Stomach (tissue), 9 donors: Measurements from ENCODE around the gene ATG10. TPM values are rescaled to one million over a fixed set of nuclear protein-coding genes. Genes with fewer than 3 reads are reported as not detected.

Experiments used
- DNase-seq, 2 donors: peaks; one replicate each; pipeline versions ENCODE4 v3.0.0 to v3.0.0-alpha.2; 2013 to 2019
- H3K27ac ChIP-seq, 5 donors: fragments of 200-600 bp in 4 of 5; sonication (generic) in 4 of 5; one replicate each; pipeline ENCODE4 v1.5.1; 2013 to 2019; ENCODE audit warnings: mild to moderate bottlenecking in 1 of 5, moderate library complexity in 1 of 5
- H3K27me3 ChIP-seq, 3 donors: fragments of 200-600 bp; sonication (generic); one replicate each; pipeline ENCODE4 v1.5.1; 2017 to 2019; ENCODE audit warnings: mixed run types in 1 of 3
- H3K36me3 ChIP-seq, 4 donors: fragments of 200-600 bp; sonication (generic); 1 replicate in 3 of 4; 2 replicates in 1 of 4; pipeline ENCODE4 v1.5.1; 2016 to 2019
- H3K4me1 ChIP-seq, 4 donors: fragments of 200-600 bp; sonication (generic); one replicate each; pipeline ENCODE4 v1.5.1; 2016 to 2019
- H3K4me3 ChIP-seq, 4 donors: fragments of 200-600 bp; sonication (generic) in 3 of 4; one replicate each; pipeline ENCODE4 v1.5.1; 2016 to 2019; ENCODE audit warnings: mild to moderate bottlenecking in 1 of 4
- H3K9me3 ChIP-seq, 4 donors: fragments of 200-600 bp; sonication (generic); one replicate each; pipeline ENCODE4 v1.5.1; 2016 to 2019
- EP300 ChIP-seq: sonication (generic); formaldehyde crosslinking; IDR thresholded peaks from one replicate; pipeline ENCODE4 v1.6.1; 2017; ENCODE audit warnings: antibody characterized with exemption
- POLR2A ChIP-seq, 4 donors: fragments of 450-650 bp; IDR thresholded peaks; one replicate each; pipeline ENCODE4 v1.6.1; 2016; ENCODE audit warnings: antibody characterized with exemption in 4 of 4, control low read depth in 2 of 4, mild to moderate bottlenecking in 1 of 4, moderate library complexity in 1 of 4
- POLR2AphosphoS5 ChIP-seq, 3 donors: sonication (generic); formaldehyde crosslinking; IDR thresholded peaks; one replicate each; pipeline ENCODE4 v1.6.1; 2016; ENCODE audit warnings: antibody characterized with exemption in 3 of 3
- WGBS, 5 donors: extraction: QIAGEN DNeasy Blood & Tissue Kit in 3 of 5; methylation state at CpG; one replicate each; pipeline versions ENCODE4 v1.1.5 to v1.1.7; 2013 to 2018; 5-methylcytosine and 5-hydroxymethylcytosine counted together
- intact Hi-C: fragments of 100-400 bp; cut with DNase I; formaldehyde crosslinking; loops from one replicate; pipeline ENCODE4 v1.15.1; 2023; ENCODE audit warnings: low total_unique reads
- polyA plus RNA-seq, 3 donors: library from polyadenylated mRNA; stranded (reverse); fragments of 200-250 nt; gene quantifications; one replicate each; pipeline ENCODE4 v1.2.3, GENCODE V29; 2013
- total RNA-seq, 5 donors: library from RNA; depleted of rRNA; stranded (reverse); fragments of >200 nt; gene quantifications; one replicate each; pipeline versions ENCODE4 v1.1.0 to v1.2.3, GENCODE V29; 2014 to 2016
- TF ChIP-seq, protein P1 (sequence below), 7 experiments: fragments of 450-650 bp in 4 of 7; fragments of 200-600 bp in 3 of 7; sonication (generic) in 3 of 7; IDR thresholded peaks; one replicate each; pipeline ENCODE4 v1.5.1; 2016 to 2019; ENCODE audit warnings: antibody characterized with exemption in 7 of 7, control low read depth in 2 of 7, mild to moderate bottlenecking in 1 of 7
- donor health status: healthy with polysubstance abuse.
- donor health status: Bipolar disorder and iron deficiency.
- donor health status: healthy.

The ATG10 gene
- total and polyA plus RNA-seq, 8 donors = 0.58 to 16.5 (median 4.3) TPM

DNA sequence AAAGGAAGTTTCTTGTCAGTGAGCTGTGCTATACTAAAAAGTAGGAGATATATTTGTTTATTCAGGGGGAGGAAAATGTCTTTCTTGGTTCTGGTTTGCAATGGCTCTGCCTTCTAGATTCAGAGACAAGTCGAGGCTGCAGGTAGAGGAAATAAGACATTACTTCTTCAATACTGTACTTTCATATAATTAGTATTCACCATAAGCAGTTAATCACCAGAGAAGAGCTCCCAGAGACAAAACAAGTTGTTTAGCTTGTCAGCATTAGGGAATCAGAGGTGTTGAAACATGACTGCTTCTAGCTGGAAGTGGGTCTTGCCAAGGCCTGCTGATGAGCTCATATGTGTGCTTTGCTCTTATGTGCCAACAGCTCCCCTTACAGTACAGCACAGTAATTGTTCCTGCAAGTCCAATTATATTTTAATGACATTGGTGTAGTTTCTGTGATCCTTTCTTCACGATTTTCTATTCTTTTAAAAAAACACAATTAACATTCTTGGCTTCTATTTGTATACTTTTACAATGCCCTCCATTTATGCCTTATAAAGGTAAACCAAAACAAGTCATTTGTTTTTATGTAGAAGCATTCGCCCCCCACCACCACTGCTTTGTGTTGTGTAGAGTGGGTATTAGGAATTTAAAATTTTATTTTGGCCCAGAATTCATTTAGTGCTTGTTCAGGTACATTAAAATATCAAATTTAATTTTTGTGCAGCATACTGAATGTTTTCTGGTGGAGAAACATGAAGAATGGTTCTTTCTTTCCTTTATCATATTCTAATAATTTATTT lies 194.1 kb downstream of the ATG10 start:
- no peaks in the 10 kb centered on the region for H3K36me3 ChIP-seq
- DNase-seq = peak; percentile 65 to 95
- TF ChIP-seq POLR2A (IDR thresholded peaks at IDR 0.05) = no peak
- TF ChIP-seq POLR2AphosphoS5 (IDR thresholded peaks at IDR 0.05) = peak; percentile 18 to 79 (median 46)
- TF ChIP-seq, protein P1, sequence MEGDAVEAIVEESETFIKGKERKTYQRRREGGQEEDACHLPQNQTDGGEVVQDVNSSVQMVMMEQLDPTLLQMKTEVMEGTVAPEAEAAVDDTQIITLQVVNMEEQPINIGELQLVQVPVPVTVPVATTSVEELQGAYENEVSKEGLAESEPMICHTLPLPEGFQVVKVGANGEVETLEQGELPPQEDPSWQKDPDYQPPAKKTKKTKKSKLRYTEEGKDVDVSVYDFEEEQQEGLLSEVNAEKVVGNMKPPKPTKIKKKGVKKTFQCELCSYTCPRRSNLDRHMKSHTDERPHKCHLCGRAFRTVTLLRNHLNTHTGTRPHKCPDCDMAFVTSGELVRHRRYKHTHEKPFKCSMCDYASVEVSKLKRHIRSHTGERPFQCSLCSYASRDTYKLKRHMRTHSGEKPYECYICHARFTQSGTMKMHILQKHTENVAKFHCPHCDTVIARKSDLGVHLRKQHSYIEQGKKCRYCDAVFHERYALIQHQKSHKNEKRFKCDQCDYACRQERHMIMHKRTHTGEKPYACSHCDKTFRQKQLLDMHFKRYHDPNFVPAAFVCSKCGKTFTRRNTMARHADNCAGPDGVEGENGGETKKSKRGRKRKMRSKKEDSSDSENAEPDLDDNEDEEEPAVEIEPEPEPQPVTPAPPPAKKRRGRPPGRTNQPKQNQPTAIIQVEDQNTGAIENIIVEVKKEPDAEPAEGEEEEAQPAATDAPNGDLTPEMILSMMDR (IDR thresholded peaks at IDR 0.05) = peak in 5 of 7 experiments; percentile 52 to 67 (median 64)
- no peak for TF ChIP-seq EP300
- 44 to 54% (median 52%) methylated on average over 3 of the region's 3 CpGs for WGBS, 5 donors
- H3K27me3 ChIP-seq = no peaks in the 10 kb centered on the region
- intact Hi-C loops = loop anchor here (5.0 to 10.0 kb wide), 3 partner anchors 411 to 739 kb away; partner anchors contain the start of gene SSBP2
- H3K4me3 ChIP-seq = no peak overlapping the region
- peaks cover 5 to 36% (median 26%) of the 10 kb centered on the region in 4 donors for H3K4me1 ChIP-seq
- no peaks in the 10 kb centered on the region for H3K9me3 ChIP-seq
- H3K27ac ChIP-seq = peak overlapping the region in 3 of 5 donors; percentile 38 to 52 (median 40)

DNA sequence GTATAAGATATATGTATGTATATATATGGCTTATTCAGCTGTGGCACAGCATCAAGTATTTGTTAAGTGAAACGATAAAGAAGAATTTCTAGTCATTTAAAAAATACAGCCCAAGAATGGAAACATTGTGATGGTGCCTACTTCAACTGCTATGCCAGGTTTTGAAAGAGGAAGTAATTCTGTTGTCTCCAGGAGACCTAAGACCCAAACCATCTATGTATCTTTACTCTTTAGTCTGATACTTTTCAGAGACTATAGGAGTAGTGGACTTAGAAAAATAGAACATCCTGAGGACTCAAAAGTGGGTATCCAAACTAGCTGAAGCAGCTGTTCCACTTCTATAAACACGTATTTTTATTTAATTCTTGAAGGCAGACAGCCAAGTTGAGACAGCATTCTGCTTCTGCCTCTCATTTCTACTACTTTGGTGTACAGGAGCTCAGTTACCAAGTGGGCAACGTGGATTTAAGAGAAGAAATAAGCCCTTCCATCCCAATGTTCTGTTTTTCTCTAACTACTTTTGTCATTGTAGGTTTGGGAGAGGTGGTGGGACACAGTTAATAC lies 195.6 kb downstream of the ATG10 start:
- peak in 1 of 2 donors; percentile 17 for DNase-seq
- Histone ChIP-seq H3K9me3 (no peaks in the 10 kb centered on the region), H3K4me3 (no peak overlapping the region), H3K27ac (no peak overlapping the region), H3K27me3 (no peaks in the 10 kb centered on the region), H3K4me1 (peaks cover 5 to 36% (median 26%) of the 10 kb centered on the region in 4 donors), H3K36me3 (no peaks in the 10 kb centered on the region)
- 57 to 68% (median 64%) methylated on average over 3 of the region's 3 CpGs for WGBS, 5 donors
- TF ChIP-seq EP300 (no peak), POLR2A (IDR thresholded peaks at IDR 0.05) (no peak), POLR2AphosphoS5 (IDR thresholded peaks at IDR 0.05) (no peak)
- TF ChIP-seq, protein P1 (IDR thresholded peaks at IDR 0.05) = no peak
- intact Hi-C loops = loop anchor here (5.0 to 10.0 kb wide), 3 partner anchors 413 to 740 kb away; partner anchors contain the start of gene SSBP2

DNA sequence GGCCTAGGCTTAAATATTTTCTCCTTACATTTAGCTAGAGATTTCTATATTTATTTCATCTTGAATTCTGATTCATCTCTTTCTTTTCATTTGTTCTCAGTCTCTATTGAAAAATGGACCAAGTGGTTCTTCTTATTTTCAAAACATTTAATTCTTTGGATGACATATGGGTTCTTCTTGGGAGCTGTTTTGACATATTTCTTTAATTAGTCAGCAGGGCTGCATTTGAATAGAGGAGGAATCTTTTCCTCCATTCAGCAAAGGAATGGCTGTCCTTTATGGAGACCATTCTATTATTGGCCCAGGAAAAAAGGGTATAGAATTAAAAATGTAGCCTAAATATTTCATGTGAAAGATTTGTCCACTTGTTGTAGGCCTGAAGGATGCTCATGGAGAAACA lies 196.5 kb downstream of the ATG10 start:
- no peaks in the 10 kb centered on the region for H3K36me3 ChIP-seq
- TF ChIP-seq EP300 (no peak), POLR2AphosphoS5 (IDR thresholded peaks at IDR 0.05) (no peak), POLR2A (IDR thresholded peaks at IDR 0.05) (no peak)
- TF ChIP-seq, protein P1 (IDR thresholded peaks at IDR 0.05) = no peak
- no peaks in the 10 kb centered on the region for H3K9me3 ChIP-seq
- DNase-seq = no peak
- H3K4me3 ChIP-seq = no peak overlapping the region
- H3K27ac ChIP-seq = no peak overlapping the region
- peaks cover 5 to 36% (median 25%) of the 10 kb centered on the region in 4 donors for H3K4me1 ChIP-seq
- no peaks in the 10 kb centered on the region for H3K27me3 ChIP-seq
- intact Hi-C loops = loop anchor here (5.0 to 10.0 kb wide), 3 partner anchors 413 to 741 kb away; partner anchors contain the start of gene SSBP2

DNA sequence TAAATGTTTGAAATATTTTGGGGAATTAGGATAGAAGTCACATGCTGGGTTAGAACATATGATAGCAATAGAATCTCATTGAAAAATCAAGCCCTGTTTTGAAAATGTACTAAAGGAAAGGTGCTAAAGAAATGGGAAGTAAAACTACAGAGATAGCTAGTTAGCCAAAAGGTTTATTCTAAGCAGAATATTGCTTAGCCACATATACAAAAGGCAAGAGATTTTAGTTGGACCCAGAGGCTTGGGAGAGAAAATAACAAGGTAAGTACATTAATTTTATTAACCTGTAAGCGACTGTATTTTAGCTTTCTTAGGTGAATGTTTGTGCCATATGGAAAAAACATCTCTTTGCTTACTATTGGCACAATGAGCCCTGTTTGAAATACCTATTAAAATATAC lies 198.1 kb downstream of the ATG10 start:
- Histone ChIP-seq H3K27ac (no peak overlapping the region), H3K9me3 (no peaks in the 10 kb centered on the region), H3K27me3 (no peaks in the 10 kb centered on the region), H3K4me1 (peaks cover 0 to 20% (median 13%) of the 10 kb centered on the region in 4 donors), H3K4me3 (no peak overlapping the region), H3K36me3 (no peaks in the 10 kb centered on the region)
- intact Hi-C loops = loop anchor here (5.0 to 10.0 kb wide), 3 partner anchors 415 to 743 kb away; partner anchors contain the start of gene SSBP2
- DNase-seq = no peak
- 88 to 99% (median 97%) methylated on average over 1 of the region's 1 CpG for WGBS, 5 donors
- no peak for TF ChIP-seq POLR2A (IDR thresholded peaks at IDR 0.05)
- TF ChIP-seq, protein P1 (IDR thresholded peaks at IDR 0.05) = no peak
- TF ChIP-seq POLR2AphosphoS5 (IDR thresholded peaks at IDR 0.05) = no peak
- no peak for TF ChIP-seq EP300
